ENCODE measurements around the gene FAM181B.

Gene FAM181B

DNA sequence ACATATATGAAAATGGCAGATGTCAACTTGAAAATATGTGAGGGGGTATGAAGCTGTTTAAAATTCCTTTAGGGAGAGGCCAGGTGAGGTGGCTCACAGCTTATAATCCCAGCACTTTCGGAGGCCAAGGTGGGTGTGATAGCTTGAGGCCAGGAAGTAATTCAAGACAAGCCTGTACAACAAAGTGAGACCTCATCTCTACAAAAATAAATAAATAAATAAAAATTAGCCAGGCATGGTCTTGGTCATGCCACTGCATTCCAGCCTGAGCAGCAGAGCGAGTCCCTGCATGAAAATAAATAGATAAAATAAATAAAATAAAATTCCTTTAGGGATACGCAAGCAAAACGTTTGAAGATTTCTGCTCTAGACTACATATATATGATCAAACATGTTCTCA, 38.1 kb upstream of the FAM181B start:
- TF ChIP-seq ZFX (IDR thresholded peaks at IDR 0.05; ENCODE audit: borderline replicate concordance), result no peak
- TF ChIP-seq, protein P1, sequence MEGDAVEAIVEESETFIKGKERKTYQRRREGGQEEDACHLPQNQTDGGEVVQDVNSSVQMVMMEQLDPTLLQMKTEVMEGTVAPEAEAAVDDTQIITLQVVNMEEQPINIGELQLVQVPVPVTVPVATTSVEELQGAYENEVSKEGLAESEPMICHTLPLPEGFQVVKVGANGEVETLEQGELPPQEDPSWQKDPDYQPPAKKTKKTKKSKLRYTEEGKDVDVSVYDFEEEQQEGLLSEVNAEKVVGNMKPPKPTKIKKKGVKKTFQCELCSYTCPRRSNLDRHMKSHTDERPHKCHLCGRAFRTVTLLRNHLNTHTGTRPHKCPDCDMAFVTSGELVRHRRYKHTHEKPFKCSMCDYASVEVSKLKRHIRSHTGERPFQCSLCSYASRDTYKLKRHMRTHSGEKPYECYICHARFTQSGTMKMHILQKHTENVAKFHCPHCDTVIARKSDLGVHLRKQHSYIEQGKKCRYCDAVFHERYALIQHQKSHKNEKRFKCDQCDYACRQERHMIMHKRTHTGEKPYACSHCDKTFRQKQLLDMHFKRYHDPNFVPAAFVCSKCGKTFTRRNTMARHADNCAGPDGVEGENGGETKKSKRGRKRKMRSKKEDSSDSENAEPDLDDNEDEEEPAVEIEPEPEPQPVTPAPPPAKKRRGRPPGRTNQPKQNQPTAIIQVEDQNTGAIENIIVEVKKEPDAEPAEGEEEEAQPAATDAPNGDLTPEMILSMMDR (IDR thresholded peaks at IDR 0.05), result no peak
- H3K27ac ChIP-seq, result no peak overlapping the region

DNA sequence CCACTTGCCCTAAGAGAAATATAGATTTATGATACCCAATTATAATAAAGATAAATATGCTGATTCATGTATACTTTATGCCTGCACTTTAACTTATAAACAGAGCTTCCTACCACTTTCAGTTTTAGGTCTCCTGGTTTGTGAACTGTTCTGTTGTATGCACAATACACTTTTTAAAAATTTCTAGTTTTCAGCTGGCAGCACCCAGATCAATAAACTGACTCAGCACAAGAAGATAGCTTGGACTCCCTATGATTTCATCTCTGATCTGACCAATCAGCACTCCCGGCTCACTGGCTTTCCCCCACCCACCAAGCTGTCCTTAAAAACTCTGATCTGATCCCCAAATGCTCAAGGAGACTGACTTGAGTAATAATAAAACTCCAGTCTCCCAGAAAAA, 33.5 kb upstream of the FAM181B start:
- H3K27ac ChIP-seq, result no peak overlapping the region
- TF ChIP-seq, protein P1 (IDR thresholded peaks at IDR 0.05), result no peak
- TF ChIP-seq ZFX (IDR thresholded peaks at IDR 0.05; ENCODE audit: borderline replicate concordance), result no peak

DNA sequence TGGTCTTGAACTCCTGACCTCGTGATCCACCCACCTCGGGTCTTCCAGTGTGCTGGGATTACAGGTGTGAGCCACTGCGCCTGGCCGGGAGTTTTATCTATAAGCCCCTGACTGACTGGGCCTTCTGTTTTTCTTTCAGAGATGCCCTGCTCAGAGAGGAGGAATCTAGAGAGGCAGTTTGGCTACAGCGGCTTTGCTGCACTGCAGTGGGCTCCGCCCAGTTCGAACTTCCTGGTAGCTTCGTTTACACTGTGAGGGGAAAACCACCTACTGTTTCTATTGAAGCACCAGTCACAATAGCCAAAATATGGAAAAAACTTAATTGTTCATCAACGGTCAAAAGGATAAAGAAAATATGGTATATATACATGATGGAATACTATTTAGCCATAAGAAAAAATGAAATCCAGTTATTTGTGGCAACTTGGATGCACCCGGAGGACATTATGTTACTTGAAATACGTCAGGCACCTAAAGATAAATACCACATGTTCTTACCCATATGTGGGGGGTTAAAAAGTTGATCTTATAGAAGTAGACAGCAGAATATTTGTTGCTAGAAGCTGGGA, 31.9 kb upstream of the FAM181B start:
- no peak for TF ChIP-seq ZFX (IDR thresholded peaks at IDR 0.05; ENCODE audit: borderline replicate concordance)
- TF ChIP-seq, protein P1 (IDR thresholded peaks at IDR 0.05), result no peak
- H3K27ac ChIP-seq, result no peak overlapping the region

DNA sequence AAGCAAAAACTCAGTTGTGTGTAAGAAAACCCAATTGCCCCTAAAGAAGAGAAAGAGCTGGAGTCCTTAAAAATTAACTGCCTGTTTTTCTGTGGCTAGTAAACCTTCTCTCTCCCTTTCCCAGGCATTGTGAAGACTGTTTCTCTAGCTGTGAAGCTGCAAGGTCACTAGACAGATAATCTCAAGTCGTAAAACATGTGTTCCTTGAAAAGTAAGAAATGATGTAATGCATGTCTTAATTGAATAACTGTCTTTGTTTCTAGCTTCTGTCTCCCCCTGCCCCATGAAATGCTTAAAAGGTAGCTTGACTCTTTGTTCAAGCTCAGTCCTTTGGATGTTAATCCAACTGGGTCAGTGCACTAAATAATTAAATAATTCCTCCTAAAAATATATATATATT, 29.5 kb upstream of the FAM181B start:
- TF ChIP-seq, protein P1 (IDR thresholded peaks at IDR 0.05), result no peak
- no peak for TF ChIP-seq ZFX (IDR thresholded peaks at IDR 0.05; ENCODE audit: borderline replicate concordance)
- no peak overlapping the region for H3K27ac ChIP-seq

DNA sequence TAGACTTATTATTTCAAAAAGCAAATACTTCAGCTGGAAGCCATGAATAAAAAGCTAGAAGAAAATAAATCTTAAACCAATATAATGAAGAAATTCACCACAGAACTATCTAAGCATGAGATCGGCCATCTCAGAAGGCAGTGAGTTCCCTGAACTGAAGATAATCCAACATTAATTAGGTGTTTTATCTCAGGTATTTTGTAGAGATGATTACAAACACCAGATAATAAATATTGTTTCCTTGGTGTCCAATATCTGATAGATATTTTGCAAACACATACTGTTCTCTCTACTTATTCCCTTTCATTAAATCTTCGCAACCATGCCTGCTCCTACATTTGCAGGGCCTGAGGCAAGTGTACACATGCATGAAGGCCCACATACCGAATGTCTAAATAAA, 26.0 kb upstream of the FAM181B start:
- no peak overlapping the region for H3K27ac ChIP-seq
- no peak for TF ChIP-seq ZFX (IDR thresholded peaks at IDR 0.05; ENCODE audit: borderline replicate concordance)
- TF ChIP-seq, protein P1 (IDR thresholded peaks at IDR 0.05), result no peak

DNA sequence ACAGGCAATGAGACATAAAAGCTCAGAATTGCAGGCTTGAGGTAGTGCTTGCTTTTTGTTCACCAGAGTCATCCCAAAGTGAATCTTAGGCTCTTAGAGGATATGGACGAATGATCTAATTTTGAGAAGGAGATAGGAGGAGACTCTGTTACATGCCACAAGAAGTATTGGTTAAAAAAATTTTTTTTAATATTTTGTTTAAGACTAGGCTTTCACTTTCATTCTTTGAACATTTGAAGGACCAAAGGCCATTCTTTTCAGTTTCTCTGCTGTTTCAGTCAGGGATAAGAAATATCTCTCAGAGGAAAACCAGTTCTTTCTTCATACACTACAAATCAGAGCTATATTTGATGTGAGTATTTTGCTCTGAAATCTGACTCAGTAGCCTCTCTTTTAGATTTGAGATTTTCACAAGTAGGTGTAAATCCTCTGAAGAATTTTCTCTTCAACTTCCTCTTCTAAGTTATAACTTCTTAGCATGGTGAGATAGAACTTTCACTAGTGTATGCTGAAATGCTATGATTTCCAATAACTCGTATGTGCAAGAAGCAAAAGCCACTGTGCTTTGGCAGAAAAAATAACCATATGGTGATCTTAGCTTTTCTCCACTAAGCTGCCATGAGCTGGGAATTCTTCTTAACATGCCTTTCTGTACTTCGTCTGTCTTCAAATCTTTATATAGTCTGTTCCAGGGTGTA, 24.1 kb upstream of the FAM181B start:
- TF ChIP-seq, protein P1 (IDR thresholded peaks at IDR 0.05), result no peak
- TF ChIP-seq ZFX (IDR thresholded peaks at IDR 0.05; ENCODE audit: borderline replicate concordance), result no peak
- H3K27ac ChIP-seq, result no peak overlapping the region
